ENCODE results near the gene PADI4.

Gene PADI4

DNA sequence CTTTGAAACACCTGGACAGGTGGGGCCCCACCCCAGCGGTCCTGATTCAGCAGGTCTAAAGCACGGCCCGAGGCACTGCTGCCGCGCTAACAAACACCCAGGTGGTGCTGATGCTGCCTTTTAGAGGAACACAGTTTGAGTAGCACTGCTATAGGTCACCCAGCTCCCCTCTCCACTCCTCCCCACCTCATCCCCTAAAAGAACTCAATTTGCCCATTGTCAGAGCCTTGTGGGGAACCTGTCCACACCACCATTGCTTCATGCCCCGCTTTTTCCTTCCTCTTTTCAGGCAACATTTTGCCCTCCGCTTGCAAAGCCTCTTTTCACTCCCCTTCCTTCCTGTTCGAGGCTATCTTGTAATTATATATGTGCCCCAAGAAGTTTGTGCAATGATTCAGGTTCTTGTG lies 26.2 kb upstream of the PADI4 start:
- CTCF ChIA-PET: interaction anchor here (0.6 to 1.0 kb wide), 3 partner anchors 8 to 174 kb away, joined by 3 to 7 read pairs (median 4); no protein-coding TSS in a partner anchor
- H3K4me3 ChIP-seq (ENCODE audit: low read depth, low read length): no peak overlapping the region
- POLR2A ChIA-PET: no interaction called here
- no peaks in the 10 kb centered on the region for H3K4me1 ChIP-seq (ENCODE audit: control insufficient read depth, insufficient read depth, low read length)
- TF ChIP-seq, protein P1, sequence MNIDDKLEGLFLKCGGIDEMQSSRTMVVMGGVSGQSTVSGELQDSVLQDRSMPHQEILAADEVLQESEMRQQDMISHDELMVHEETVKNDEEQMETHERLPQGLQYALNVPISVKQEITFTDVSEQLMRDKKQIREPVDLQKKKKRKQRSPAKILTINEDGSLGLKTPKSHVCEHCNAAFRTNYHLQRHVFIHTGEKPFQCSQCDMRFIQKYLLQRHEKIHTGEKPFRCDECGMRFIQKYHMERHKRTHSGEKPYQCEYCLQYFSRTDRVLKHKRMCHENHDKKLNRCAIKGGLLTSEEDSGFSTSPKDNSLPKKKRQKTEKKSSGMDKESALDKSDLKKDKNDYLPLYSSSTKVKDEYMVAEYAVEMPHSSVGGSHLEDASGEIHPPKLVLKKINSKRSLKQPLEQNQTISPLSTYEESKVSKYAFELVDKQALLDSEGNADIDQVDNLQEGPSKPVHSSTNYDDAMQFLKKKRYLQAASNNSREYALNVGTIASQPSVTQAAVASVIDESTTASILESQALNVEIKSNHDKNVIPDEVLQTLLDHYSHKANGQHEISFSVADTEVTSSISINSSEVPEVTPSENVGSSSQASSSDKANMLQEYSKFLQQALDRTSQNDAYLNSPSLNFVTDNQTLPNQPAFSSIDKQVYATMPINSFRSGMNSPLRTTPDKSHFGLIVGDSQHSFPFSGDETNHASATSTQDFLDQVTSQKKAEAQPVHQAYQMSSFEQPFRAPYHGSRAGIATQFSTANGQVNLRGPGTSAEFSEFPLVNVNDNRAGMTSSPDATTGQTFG (tag by site-specific recombination; IDR thresholded peaks at IDR 0.05; ENCODE audit: borderline replicate concordance): no peak
- TF ChIP-seq GLIS1 (tag by site-specific recombination; IDR thresholded peaks at IDR 0.05) (no peak), KLF9 (tag by site-specific recombination; IDR thresholded peaks at IDR 0.05; ENCODE audit: low read depth) (no peak), ZNF19 (tag by site-specific recombination; IDR thresholded peaks at IDR 0.05; ENCODE audit: low read depth) (no peak), ZNF571 (tag by site-specific recombination; IDR thresholded peaks at IDR 0.05) (no peak), ZNF280D (tag by site-specific recombination; IDR thresholded peaks at IDR 0.05) (no peak), ZNF488 (tag by site-specific recombination; IDR thresholded peaks at IDR 0.05) (no peak), ZNF610 (tag by site-specific recombination; IDR thresholded peaks at IDR 0.05; ENCODE audit: borderline replicate concordance) (no peak), ZNF174 (tag by site-specific recombination; IDR thresholded peaks at IDR 0.05) (no peak), ZNF37A (tag by site-specific recombination; IDR thresholded peaks at IDR 0.05) (no peak), ZNF175 (tag by site-specific recombination; IDR thresholded peaks at IDR 0.05) (no peak), ZNF792 (tag by site-specific recombination; IDR thresholded peaks at IDR 0.05) (no peak), ZNF624 (tag by site-specific recombination; IDR thresholded peaks at IDR 0.05) (no peak), SALL2 (tag by site-specific recombination; IDR thresholded peaks at IDR 0.05; ENCODE audit: borderline replicate concordance) (no peak)
- H3K27ac ChIP-seq (ENCODE audit: extremely low read depth, low read depth, low read length): no peak overlapping the region
- H3K36me3 ChIP-seq (ENCODE audit: control insufficient read depth in 2 of 2, insufficient read depth in 1 of 2, low read length in 2 of 2): no peaks in the 10 kb centered on the region
- no peaks in the 10 kb centered on the region for H3K9me3 ChIP-seq (ENCODE audit: control insufficient read depth, insufficient read depth, low read depth, low read length)

GRCh38 chr1:17282836-17283235 lies 25.2 kb upstream of the PADI4 start:
- Histone ChIP-seq H3K9me3 (ENCODE audit: control insufficient read depth, insufficient read depth, low read depth, low read length) (no peaks in the 10 kb centered on the region), H3K36me3 (ENCODE audit: control insufficient read depth in 2 of 2, insufficient read depth in 1 of 2, low read length in 2 of 2) (no peaks in the 10 kb centered on the region), H3K4me3 (ENCODE audit: low read depth, low read length) (no peak overlapping the region), H3K4me1 (ENCODE audit: control insufficient read depth, insufficient read depth, low read length) (no peaks in the 10 kb centered on the region), H3K27ac (ENCODE audit: extremely low read depth, low read depth, low read length) (no peak overlapping the region)
- ChIA-PET CTCF (interaction anchor here (1.0 kb wide), 1 partner anchor 9 kb away, joined by 4 read pairs; no protein-coding TSS in a partner anchor), POLR2A (no interaction called here)
- TF ChIP-seq ZNF311 (tag by site-specific recombination; IDR thresholded peaks at IDR 0.05; ENCODE audit: borderline replicate concordance) (no peak), HIC1 (tag by site-specific recombination; IDR thresholded peaks at IDR 0.05) (no peak), ZNF777 (tag by site-specific recombination; IDR thresholded peaks at IDR 0.05; ENCODE audit: borderline replicate concordance) (no peak), ZNF707 (tag by site-specific recombination; IDR thresholded peaks at IDR 0.05) (no peak), INSM2 (tag by site-specific recombination; IDR thresholded peaks at IDR 0.05) (no peak), AEBP2 (tag by site-specific recombination; IDR thresholded peaks at IDR 0.05; ENCODE audit: borderline replicate concordance) (no peak), ZBTB21 (tag by site-specific recombination; IDR thresholded peaks at IDR 0.05) (no peak)
- TF ChIP-seq, protein P2, sequence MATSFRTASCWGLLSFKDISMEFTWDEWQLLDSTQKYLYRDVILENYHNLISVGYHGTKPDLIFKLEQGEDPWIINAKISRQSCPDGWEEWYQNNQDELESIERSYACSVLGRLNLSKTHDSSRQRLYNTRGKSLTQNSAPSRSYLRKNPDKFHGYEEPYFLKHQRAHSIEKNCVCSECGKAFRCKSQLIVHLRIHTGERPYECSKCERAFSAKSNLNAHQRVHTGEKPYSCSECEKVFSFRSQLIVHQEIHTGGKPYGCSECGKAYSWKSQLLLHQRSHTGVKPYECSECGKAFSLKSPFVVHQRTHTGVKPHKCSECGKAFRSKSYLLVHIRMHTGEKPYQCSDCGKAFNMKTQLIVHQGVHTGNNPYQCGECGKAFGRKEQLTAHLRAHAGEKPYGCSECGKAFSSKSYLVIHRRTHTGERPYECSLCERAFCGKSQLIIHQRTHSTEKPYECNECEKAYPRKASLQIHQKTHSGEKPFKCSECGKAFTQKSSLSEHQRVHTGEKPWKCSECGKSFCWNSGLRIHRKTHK (tag by site-specific recombination; IDR thresholded peaks at IDR 0.05): no peak
